Measurements from ENCODE around the gene ZNF311.

DNA sequence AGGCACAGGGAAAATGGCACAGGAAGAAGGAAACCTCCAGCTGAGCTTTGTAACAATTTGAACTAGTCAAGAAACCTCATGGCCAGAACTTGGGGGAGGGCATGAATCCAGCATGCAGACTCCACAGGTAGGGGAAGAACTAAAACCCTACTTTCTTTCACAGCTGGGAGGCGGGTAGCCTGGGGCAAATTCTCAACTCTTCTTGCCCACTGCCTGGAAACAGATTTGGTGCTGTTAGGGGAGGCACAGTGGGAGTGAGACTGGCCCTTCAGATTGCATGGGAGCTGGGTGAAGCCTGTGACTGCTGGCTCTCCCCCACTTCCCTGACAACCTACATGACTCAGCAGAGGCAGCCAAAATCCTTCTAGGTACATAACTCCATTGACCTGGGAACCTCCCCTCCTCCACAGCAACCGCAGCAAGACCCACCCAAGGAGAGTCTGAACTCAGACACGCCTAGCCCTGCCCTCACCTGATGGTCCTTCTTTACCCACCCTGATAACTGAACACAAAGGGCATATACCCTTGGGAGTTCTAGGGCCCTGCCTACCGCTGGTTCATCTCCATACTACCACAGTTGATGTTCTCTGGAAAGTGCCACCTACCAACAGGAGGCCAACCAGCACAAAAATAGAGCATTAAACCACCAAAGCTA lies 44.1 kb downstream of the ZNF311 start:
- no peak for TF ChIP-seq POLR2A (IDR thresholded peaks at IDR 0.05; ENCODE audit: low read depth, low read length)
- no peak for TF ChIP-seq POLR2AphosphoS5 (IDR thresholded peaks at IDR 0.05; ENCODE audit: low read depth, low read length)
- no peak for TF ChIP-seq POU2F2 (IDR thresholded peaks at IDR 0.05; ENCODE audit: low read depth, low read length)
- no peak for TF ChIP-seq TAF1 (IDR thresholded peaks at IDR 0.05; ENCODE audit: low read depth, low read length)
- TF ChIP-seq SPI1 (IDR thresholded peaks at IDR 0.05; ENCODE audit: low read depth, low read length) = no peak
